OCI-LY7 (cell line): ENCODE measurements around the gene TRHDE. TPM values are rescaled to one million over a fixed set of nuclear protein-coding genes. Genes with fewer than 3 reads are reported as not detected.

ENCODE experiments used
- BruUV-seq: library from RNA; stranded (reverse); fragments of 400-500 nt; replicated peaks from 2 replicates; lab custom pipeline; 2021; lab: Mats Ljungman, UMichigan
- CTCF ChIA-PET: fragments of 300-600 bp; sonication (Branson Sonifier 250); formaldehyde crosslinking; loops from one replicate; lab custom pipeline; 2022; ENCODE audit warnings: antibody characterized with exemption; ENCODE audit not compliant: unreplicated experiment; lab: Charles Lee
- POLR2A ChIA-PET: fragments of 300-600 bp; sonication (Branson Sonifier 250); formaldehyde crosslinking; loops from one replicate; lab custom pipeline; 2022; ENCODE audit warnings: antibody characterized with exemption; lab: Charles Lee
- DNase-seq: peaks from one replicate; pipeline ENCODE4 v3.0.0-alpha.2; 2015; ENCODE audit warnings: low spot score
- H2AFZ ChIP-seq: fragments of 200-600 bp; sonication (generic), shearing (Covaris generic); 2 replicates; pipeline ENCODE4 v1.6.1; 2014; ENCODE audit warnings: mild to moderate bottlenecking, antibody characterized with exemption, low read length, moderate library complexity
- H3K27ac ChIP-seq: fragments of 200-600 bp; sonication (generic); 2 replicates; pipeline ENCODE4 v1.5.1; 2014; ENCODE audit warnings: mixed run types, low read depth, mild to moderate bottlenecking, moderate library complexity, low read length, inconsistent platforms; ENCODE audit not compliant: poor library complexity, severe bottlenecking
- H3K36me3 ChIP-seq: fragments of 200-600 bp; sonication (generic); 2 replicates; pipeline ENCODE4 v1.6.1; 2014; ENCODE audit warnings: mild to moderate bottlenecking, antibody characterized with exemption, low read length, moderate library complexity, mixed read lengths; ENCODE audit not compliant: insufficient read depth
- H3K4me1 ChIP-seq: fragments of 200-600 bp; sonication (generic); 2 replicates; pipeline ENCODE4 v1.5.1; 2014; ENCODE audit warnings: mild to moderate bottlenecking, low read length; ENCODE audit not compliant: insufficient read depth, poor library complexity, severe bottlenecking
- H3K4me2 ChIP-seq: fragments of 200-600 bp; sonication (generic); 2 replicates; pipeline ENCODE4 v1.6.1; 2014; ENCODE audit warnings: mild to moderate bottlenecking, low read length
- H3K4me3 ChIP-seq: fragments of 200-600 bp; sonication (generic); 2 replicates; pipeline ENCODE4 v1.5.1; 2014; ENCODE audit warnings: mild to moderate bottlenecking, low read depth, low read length; ENCODE audit not compliant: poor library complexity, severe bottlenecking
- H3K79me2 ChIP-seq: fragments of 200-600 bp; sonication (generic); 2 replicates; pipeline ENCODE4 v1.6.1; 2016; ENCODE audit warnings: low read depth, mild to moderate bottlenecking, low read length, moderate library complexity, mixed read lengths; ENCODE audit not compliant: insufficient read depth
- H3K9me2 ChIP-seq: fragments of 200-600 bp; sonication (generic); 2 replicates; pipeline ENCODE4 v1.6.1; 2016; ENCODE audit warnings: mild to moderate bottlenecking, low read length, mixed read lengths; ENCODE audit not compliant: insufficient read depth
- H3K9me3 ChIP-seq: fragments of 200-600 bp; sonication (generic); 2 replicates; pipeline ENCODE4 v1.6.1; 2014; ENCODE audit warnings: mild to moderate bottlenecking, mixed run types, low read length, mixed read lengths
- H4K20me1 ChIP-seq: fragments of 200-600 bp; sonication (generic); 2 replicates; pipeline ENCODE4 v1.6.1; 2014; ENCODE audit warnings: mild to moderate bottlenecking, antibody characterized with exemption, low read length, moderate library complexity, mixed read lengths; ENCODE audit not compliant: insufficient read depth
- CTCF ChIP-seq: fragments of 200-600 bp; sonication (generic); conservative IDR thresholded peaks from 2 replicates; pipeline ENCODE4 v1.5.1; 2014; ENCODE audit warnings: mild to moderate bottlenecking, antibody characterized with exemption, low read length, moderate library complexity, mixed read lengths
- EZH2phosphoT487 ChIP-seq: fragments of 200-600 bp; sonication (generic); IDR thresholded peaks from 2 replicates; pipeline ENCODE4 v1.6.1; 2018; ENCODE audit warnings: low read depth, borderline replicate concordance, mild to moderate bottlenecking, mixed run types, antibody characterized with exemption, low read length, moderate library complexity, mixed read lengths
- intact Hi-C: fragments of 100-400 bp; cut with micrococcal nuclease; formaldehyde crosslinking; loops from one replicate; pipeline ENCODE4 v1.10.0; 2022; ENCODE audit not compliant: unreplicated experiment
- total RNA-seq, 2 experiments: library from RNA; depleted of rRNA in 1 of 2; stranded (reverse); fragments of >200 nt in 1 of 2; shearing (Covaris generic) in 1 of 2; gene quantifications; 2 replicates each; pipeline ENCODE4 v1.2.3, GENCODE V29; 2014 to 2022

The TRHDE gene
- total RNA-seq, 2 experiments from 2014 or later, result not detected

DNA sequence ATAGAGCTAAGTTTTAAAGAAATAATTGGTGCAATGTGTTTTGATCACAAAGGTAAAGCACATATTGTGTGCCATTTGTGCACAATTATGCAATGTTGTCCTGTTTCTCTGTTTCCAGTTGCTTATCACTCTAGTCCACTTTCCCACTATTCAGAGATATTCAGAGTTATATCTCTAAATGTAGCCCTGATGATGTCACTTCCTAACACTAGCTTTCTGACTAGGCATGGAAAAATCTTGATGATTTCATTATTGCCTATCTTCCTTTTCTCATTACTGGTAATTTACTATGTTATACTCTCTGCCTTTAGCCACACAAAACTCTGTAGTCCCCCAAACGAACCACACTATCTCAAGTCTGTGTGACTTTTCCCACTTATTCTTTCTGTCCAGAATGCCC is 221.2 kb downstream of the TRHDE start:
- Histone ChIP-seq H4K20me1 (no peaks in the 10 kb centered on the region), H3K4me1 (no peaks in the 10 kb centered on the region), H3K9me2 (no peaks in the 10 kb centered on the region), H2AFZ (no peak overlapping the region), H3K9me3 (no peaks in the 10 kb centered on the region), H3K4me3 (no peak overlapping the region), H3K36me3 (no peaks in the 10 kb centered on the region), H3K27ac (no peak overlapping the region), H3K79me2 (no peaks in the 10 kb centered on the region), H3K4me2 (no peak overlapping the region)
- intact Hi-C loops, result no loop called here
- ChIA-PET POLR2A (no interaction called here), CTCF (no interaction called here)
- BruUV-seq, result no TSS peak
- no peak for TF ChIP-seq EZH2phosphoT487
- no peak for TF ChIP-seq CTCF
- no peak for DNase-seq

DNA sequence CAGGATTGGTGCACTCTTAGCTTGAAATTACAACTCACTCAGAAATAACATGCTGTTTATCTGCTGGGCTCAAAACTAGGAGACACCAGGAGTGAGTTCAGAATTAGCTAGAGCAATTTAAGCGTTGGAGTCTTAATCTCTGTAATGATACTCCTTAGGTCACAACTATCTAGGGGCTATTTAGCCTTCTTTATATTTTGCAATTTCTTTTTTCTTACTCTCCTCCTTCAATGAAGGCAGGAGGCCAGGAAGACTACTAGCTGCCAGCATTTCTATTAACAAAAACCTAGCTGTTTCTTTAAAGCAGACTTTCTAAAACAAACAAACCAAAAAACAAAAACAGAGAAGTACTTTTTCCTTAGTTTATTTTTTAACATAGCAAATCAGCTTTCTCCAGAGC is 226.2 kb downstream of the TRHDE start:
- H3K27ac ChIP-seq, result no peak overlapping the region
- ChIA-PET POLR2A (interaction anchor here (0.6 kb wide), 1 partner anchor 14 kb away, joined by 3 read pairs; no protein-coding TSS in a partner anchor), CTCF (no interaction called here)
- no peaks in the 10 kb centered on the region for H3K9me3 ChIP-seq
- no TSS peak for BruUV-seq
- H3K4me2 ChIP-seq, result no peak overlapping the region
- intact Hi-C loops, result no loop called here
- no peak for DNase-seq
- no peak overlapping the region for H3K4me3 ChIP-seq
- no peaks in the 10 kb centered on the region for H3K9me2 ChIP-seq
- no peaks in the 10 kb centered on the region for H3K4me1 ChIP-seq
- H3K79me2 ChIP-seq, result no peaks in the 10 kb centered on the region
- H2AFZ ChIP-seq, result no peak overlapping the region
- TF ChIP-seq EZH2phosphoT487 (no peak), CTCF (no peak)
- H4K20me1 ChIP-seq, result no peaks in the 10 kb centered on the region
- H3K36me3 ChIP-seq, result no peaks in the 10 kb centered on the region

DNA sequence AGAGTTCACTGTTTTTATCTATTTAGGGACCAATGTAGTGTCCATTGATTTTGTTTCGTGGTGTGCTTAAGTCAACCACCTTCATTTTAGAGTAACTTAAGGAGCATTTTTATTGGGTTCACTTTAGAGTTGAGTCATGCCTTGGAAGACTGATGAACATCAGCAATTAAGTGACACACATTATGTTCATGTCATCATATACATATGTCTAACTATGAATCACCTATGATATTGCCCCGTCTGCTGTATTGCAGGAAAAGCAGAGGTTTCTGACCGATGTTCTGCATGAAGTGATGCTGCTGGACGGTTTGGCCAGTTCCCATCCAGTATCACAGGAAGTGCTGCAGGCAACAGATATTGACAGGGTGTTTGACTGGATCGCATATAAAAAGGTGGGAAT is 227.1 kb downstream of the TRHDE start:
- H2AFZ ChIP-seq, result no peak overlapping the region
- H3K9me3 ChIP-seq, result no peaks in the 10 kb centered on the region
- no peaks in the 10 kb centered on the region for H3K36me3 ChIP-seq
- ChIA-PET CTCF (no interaction called here), POLR2A (no interaction called here)
- BruUV-seq, result no TSS peak
- no peaks in the 10 kb centered on the region for H4K20me1 ChIP-seq
- DNase-seq, result no peak
- TF ChIP-seq EZH2phosphoT487 (no peak), CTCF (no peak)
- intact Hi-C loops, result no loop called here
- no peak overlapping the region for H3K4me3 ChIP-seq
- H3K4me1 ChIP-seq, result no peaks in the 10 kb centered on the region
- no peaks in the 10 kb centered on the region for H3K79me2 ChIP-seq
- no peak overlapping the region for H3K4me2 ChIP-seq
- H3K27ac ChIP-seq, result no peak overlapping the region
- no peaks in the 10 kb centered on the region for H3K9me2 ChIP-seq
